HL-60 (cell line): ENCODE data around the gene CEACAM19.
A peak's percentile ranks its signal among the peaks of the same experiment; 100 is the strongest.

Source experiments
- DNase-seq, 2 experiments: peaks; one replicate each; pipeline ENCODE4 v3.0.0-alpha.2; 2010 to 2020; ENCODE audit warnings: low read depth in 1 of 2, low spot score in 1 of 2
- H3K27ac ChIP-seq: fragments of 250-450 bp; sonication (Bioruptor Pico); replicated peaks from 2 replicates; pipeline ENCODE4 v1.5.1; 2020; ENCODE audit warnings: mild to moderate bottlenecking, moderate library complexity
- H3K27me3 ChIP-seq: fragments of 250-450 bp; sonication (Bioruptor Pico); 2 replicates; pipeline ENCODE4 v1.5.1; 2021; ENCODE audit warnings: mild to moderate bottlenecking, moderate library complexity; ENCODE audit not compliant: insufficient read depth, poor library complexity, severe bottlenecking
- H3K4me3 ChIP-seq: replicated peaks from 2 replicates; pipeline ENCODE4 v1.5.1; 2011; ENCODE audit warnings: mild to moderate bottlenecking, control low read depth, low read length; ENCODE audit not compliant: insufficient read depth
- CTCF ChIP-seq: IDR thresholded peaks from one replicate; pipeline ENCODE4 v1.5.1; 2011; ENCODE audit warnings: low read length, control low read depth, inconsistent platforms; ENCODE audit not compliant: insufficient read depth
- GABPA ChIP-seq: IDR thresholded peaks from 2 replicates; pipeline ENCODE4 v1.6.1; 2012; ENCODE audit warnings: low read depth
- POLR2AphosphoS5 ChIP-seq: IDR thresholded peaks from 2 replicates; pipeline ENCODE4 v1.6.1; 2012; ENCODE audit warnings: low read depth
- REST ChIP-seq: IDR thresholded peaks from 2 replicates; pipeline ENCODE4 v1.6.1; 2012; ENCODE audit warnings: low read depth; ENCODE audit not compliant: insufficient replicate concordance
- SPI1 ChIP-seq: IDR thresholded peaks from 2 replicates; pipeline ENCODE4 v1.6.1; 2012; ENCODE audit warnings: low read depth, mild to moderate bottlenecking, borderline replicate concordance

CEACAM19 gene

GRCh38 chr19:44646049-44646416 is 25.2 kb upstream of the CEACAM19 start:
- Histone ChIP-seq H3K27ac (no peak overlapping the region), H3K27me3 (no peaks in the 10 kb centered on the region), H3K4me3 (no peak overlapping the region)
- DNase-seq, result no peak
- no peak for TF ChIP-seq SPI1
- no peak for TF ChIP-seq REST
- TF ChIP-seq GABPA, result no peak
- no peak for TF ChIP-seq POLR2AphosphoS5
- TF ChIP-seq CTCF, result no peak

GRCh38 chr19:44647144-44647543 is 24.1 kb upstream of the CEACAM19 start:
- no peak for DNase-seq
- Histone ChIP-seq H3K4me3 (no peak overlapping the region), H3K27ac (no peak overlapping the region), H3K27me3 (no peaks in the 10 kb centered on the region)
- TF ChIP-seq CTCF (no peak), REST (no peak), GABPA (no peak), POLR2AphosphoS5 (no peak), SPI1 (no peak)

- no peak for DNase-seq
- Histone ChIP-seq H3K4me3 (no peak overlapping the region), H3K27ac (no peak overlapping the region), H3K27me3 (no peaks in the 10 kb centered on the region)
- TF ChIP-seq REST (no peak), SPI1 (peak; percentile 28), CTCF (no peak), POLR2AphosphoS5 (no peak), GABPA (no peak)
Measured at GRCh38 chr19:44648631-44649251, 22.5 kb upstream of the CEACAM19 start.
